Retinal pigment epithelial cell (primary cell): ENCODE measurements around the gene FMN2.

Source experiments
- DNase-seq: peaks from one replicate; pipeline ENCODE4 v3.0.0-alpha.2; 2010; ENCODE audit warnings: low read depth
- H3K4me3 ChIP-seq: 2 replicates; pipeline ENCODE4 v1.5.1; 2011; ENCODE audit warnings: mild to moderate bottlenecking, low read length, control low read depth, moderate library complexity
- CTCF ChIP-seq: conservative IDR thresholded peaks from 2 replicates; pipeline ENCODE4 v1.5.1; 2011; ENCODE audit warnings: low read depth, low read length, control low read depth, inconsistent platforms

Gene FMN2

GRCh38 chr1:240068961-240069360 is 22.7 kb upstream of the FMN2 start:
- H3K4me3 ChIP-seq = no peak overlapping the region
- TF ChIP-seq CTCF = no peak

GRCh38 chr1:240070188-240070587 is 21.5 kb upstream of the FMN2 start:
- TF ChIP-seq CTCF = no peak
- DNase-seq = no peak
- no peak overlapping the region for H3K4me3 ChIP-seq

More at GRCh38 chr1:240068961-240069360, 22.7 kb upstream of the FMN2 start:
- no peak for DNase-seq

GRCh38 chr1:240073097-240073496 is 18.6 kb upstream of the FMN2 start:
- DNase-seq = no peak
- H3K4me3 ChIP-seq = no peak overlapping the region
- peak; percentile 26 for TF ChIP-seq CTCF

- TF ChIP-seq CTCF = no peak
- no peak overlapping the region for H3K4me3 ChIP-seq
- no peak for DNase-seq
These were observed 17.3 kb upstream of the FMN2 start for GRCh38 chr1:240074422-240074821.

GRCh38 chr1:240074908-240075307 is 16.8 kb upstream of the FMN2 start:
- no peak overlapping the region for H3K4me3 ChIP-seq
- TF ChIP-seq CTCF = no peak
- DNase-seq = no peak

- no peak overlapping the region for H3K4me3 ChIP-seq
- no peak for DNase-seq
- TF ChIP-seq CTCF = no peak
These were observed 7.3 kb upstream of the FMN2 start for GRCh38 chr1:240084337-240084736.

- DNase-seq = no peak
- no peak overlapping the region for H3K4me3 ChIP-seq
- TF ChIP-seq CTCF = no peak
These were observed 6.9 kb upstream of the FMN2 start for GRCh38 chr1:240084749-240085148.
